Ishikawa (cell line): Measurements from ENCODE around the gene HSF5.

ENCODE experiments used
- CEBPB ChIP-seq: IDR thresholded peaks from 2 replicates; pipeline ENCODE4 v1.6.1; 2012
- CREB1 ChIP-seq: IDR thresholded peaks from 2 replicates; pipeline ENCODE4 v1.6.1; 2012; ENCODE audit warnings: low read depth
- EP300 ChIP-seq: IDR thresholded peaks from 2 replicates; pipeline ENCODE4 v1.6.1; 2012; ENCODE audit warnings: borderline replicate concordance
- FOXM1 ChIP-seq: IDR thresholded peaks from 2 replicates; pipeline ENCODE4 v1.6.1; 2012; ENCODE audit warnings: low read depth, borderline replicate concordance
- MAX ChIP-seq: IDR thresholded peaks from 2 replicates; pipeline ENCODE4 v1.6.1; 2012
- RAD21 ChIP-seq: IDR thresholded peaks from 2 replicates; pipeline ENCODE4 v1.6.1; 2012; ENCODE audit warnings: low read depth
- REST ChIP-seq: IDR thresholded peaks from 2 replicates; pipeline ENCODE4 v1.6.1; 2012; ENCODE audit warnings: low read depth, mild to moderate bottlenecking
- TEAD4 ChIP-seq: IDR thresholded peaks from 2 replicates; pipeline ENCODE4 v1.6.1; 2012
- YY1 ChIP-seq: IDR thresholded peaks from 2 replicates; pipeline ENCODE4 v1.6.1; 2012; ENCODE audit warnings: low read depth

GRCh38 chr17:58412961-58413586, 75.1 kb downstream of the HSF5 start:
- no peak for TF ChIP-seq CREB1
- no peak for TF ChIP-seq CEBPB
- no peak for TF ChIP-seq EP300
- TF ChIP-seq YY1: no peak
- no peak for TF ChIP-seq RAD21
- no peak for TF ChIP-seq TEAD4
- no peak for TF ChIP-seq REST
- TF ChIP-seq FOXM1: no peak
- TF ChIP-seq MAX: no peak
